HG02938 (cell line): ENCODE measurements around the gene SNX10.
"Not testable (repeated sequence)": the region's sequence is repeated elsewhere in the genome, so short reads cannot be mapped to it uniquely, and the experiment has no call there.

Experiments used
- ATAC-seq: cut with Tn5 transposase; IDR thresholded peaks from one replicate; pipeline ENCODE4 v1.9.1; 2021; ENCODE audit warnings: mild to moderate bottlenecking, moderate library complexity; ENCODE audit not compliant: unreplicated experiment

Gene SNX10

DNA sequence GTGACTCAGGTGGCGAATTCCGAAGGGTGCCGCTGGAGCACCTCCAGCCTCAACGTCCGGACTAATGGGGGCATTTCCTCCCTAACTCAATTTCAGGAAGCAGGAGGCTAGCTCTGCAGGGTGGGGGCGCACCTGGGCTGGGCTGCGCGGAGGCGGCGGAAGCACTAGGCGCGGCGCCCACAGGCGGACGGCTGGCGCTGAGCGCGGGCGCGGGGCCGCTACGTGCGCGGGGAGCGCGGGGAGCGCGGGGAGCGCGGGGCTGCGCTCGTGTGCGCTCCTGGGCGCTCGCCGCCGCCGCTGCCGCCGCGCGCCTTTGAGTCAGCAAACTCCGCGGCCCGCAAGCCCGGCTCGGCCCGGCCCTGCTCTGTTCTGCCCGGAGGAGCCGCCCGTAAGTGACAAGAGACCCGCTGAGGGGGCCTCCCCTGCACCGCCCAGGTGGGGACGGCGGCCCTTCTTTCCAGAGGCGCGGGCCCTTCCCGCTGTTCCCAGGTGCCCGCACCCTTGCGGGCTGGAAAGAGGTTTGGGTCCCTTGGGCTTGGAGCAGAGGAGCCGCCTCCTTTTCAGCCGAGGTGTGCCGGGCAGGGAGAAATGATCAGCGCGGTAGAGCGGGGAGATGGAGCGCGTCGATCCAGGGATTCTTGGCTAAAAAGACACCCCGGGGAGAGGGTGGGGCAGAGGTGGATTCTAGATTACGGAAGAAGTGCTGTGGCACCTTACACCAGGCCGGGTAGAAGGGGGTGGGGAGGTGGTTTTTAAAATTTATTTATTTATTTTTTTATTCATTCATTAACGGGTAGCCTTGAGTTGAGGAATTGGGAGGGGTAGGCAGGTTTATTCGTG is at the start of gene SNX10:
Gene SNX10 (plus strand): TSS at position 164 of the 840 bp plus-strand sequence. CDS start 54,581 bp downstream, outside the sequence.
- ATAC-seq = no peak

GRCh38 chr7:26245150-26245549 is 46.5 kb upstream of the SNX10 start:
- no peak for ATAC-seq

DNA sequence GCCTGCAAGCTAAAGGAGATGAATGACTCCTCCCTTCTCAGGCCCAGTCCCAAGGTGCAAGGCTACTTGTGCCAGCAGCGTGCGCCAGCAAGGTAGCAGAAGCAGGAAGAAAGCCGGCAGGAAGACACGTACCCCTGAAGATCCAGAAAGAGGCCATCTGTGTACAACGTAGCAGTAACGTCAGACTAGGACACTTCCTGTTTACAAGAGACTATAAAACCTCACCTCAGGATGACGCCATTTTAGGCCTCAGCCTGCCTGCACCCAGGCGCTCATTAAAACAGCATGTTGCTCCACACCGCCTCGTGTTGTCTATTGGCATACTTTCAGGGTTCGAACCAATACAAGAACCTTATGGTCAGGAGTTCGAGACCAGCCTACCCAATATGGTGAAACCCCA is 41.4 kb upstream of the SNX10 start:
- no peak for ATAC-seq

DNA sequence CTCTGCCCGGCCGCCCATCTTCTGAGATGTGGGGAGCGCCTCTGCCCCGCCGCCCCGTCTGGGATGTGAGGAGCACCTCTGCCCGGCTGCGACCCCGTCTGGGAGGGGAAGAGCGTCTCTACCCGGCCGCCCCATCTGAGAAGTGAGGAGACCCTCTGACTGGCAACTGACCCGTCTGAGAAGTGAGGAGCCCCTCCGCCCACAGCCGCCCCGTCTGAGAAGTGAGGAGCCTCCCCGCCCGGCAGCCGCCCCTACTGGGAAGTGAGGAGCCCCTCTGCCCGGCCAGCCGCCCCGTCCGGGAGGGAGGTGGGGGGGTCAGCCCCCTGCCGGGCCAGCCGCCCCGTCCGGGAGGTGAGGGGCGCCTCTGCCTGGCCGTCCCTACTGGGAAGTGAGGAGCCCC is 29.8 kb upstream of the SNX10 start:
- ATAC-seq = not testable (repeated sequence)

DNA sequence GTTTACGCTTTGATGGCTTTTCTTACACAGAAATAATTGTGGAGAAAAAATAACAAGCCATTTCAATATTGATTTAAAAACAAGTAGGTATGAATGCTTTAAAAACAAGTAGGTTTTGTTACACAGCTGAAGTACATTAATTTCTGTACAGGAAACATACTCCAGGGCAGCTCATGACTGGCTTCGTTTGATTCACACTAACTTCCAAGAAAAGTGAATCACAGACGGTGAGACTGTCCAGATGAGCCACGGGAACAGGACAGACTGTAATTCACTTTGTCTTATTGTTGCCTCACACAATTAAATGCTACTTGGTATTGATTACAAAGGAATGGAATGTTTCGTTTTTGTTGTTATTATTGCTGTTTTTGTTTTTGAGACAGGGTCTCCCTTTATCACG is 26.6 kb upstream of the SNX10 start:
- no peak for ATAC-seq

DNA sequence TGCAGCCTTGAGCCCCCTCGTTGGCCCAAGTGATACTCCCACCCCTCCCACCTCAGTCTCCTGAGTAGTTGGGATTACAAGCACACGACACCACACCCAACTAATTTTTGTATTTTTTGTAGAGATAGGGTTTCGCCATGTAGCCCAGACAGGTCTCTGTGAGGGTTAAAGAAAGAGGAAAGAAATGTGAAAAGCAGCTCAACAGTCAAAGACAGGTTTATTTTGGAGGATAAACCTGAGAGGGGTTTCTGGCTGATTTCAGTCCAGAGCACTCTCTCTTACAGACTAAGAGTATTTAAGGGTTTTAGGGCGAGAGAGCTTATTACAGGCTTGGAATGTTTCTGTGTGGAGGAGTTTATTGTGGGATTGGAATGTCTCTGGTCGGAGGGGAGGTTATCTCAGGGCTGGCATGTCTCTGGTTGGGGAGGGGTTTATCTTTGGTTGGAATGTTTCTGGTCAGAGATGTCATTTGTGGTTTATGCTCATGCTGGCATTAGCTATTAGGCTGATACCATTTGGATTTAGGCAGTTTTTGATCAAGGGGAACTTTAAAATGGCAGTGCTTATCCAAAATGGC is 26.1 kb upstream of the SNX10 start:
- no peak for ATAC-seq

DNA sequence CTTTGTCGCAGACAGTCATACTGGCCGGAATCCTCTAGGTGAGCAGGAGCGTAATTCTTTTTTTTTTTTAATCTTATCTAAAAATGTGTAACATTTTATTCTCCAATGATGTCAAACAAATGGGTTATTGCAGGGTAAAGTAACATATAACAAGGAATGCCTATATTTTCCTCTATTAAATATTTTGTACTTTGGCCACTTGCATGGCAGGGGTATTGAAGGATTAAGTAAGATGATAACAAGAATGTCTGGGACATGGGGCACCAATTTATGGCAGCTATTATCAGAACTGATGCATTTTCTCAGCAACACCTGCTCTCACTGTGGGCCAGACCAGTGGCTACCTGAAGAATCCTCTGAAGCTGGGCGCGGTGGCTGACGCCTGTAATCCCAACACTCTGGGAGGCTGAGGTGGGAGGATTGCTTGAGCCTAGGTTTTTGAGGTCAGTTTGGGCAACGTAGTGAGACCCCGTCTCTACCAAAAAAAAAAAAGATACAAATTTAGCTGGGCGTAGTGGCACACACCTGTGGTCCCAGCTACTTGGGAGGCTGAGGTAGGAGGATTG is 24.0 kb upstream of the SNX10 start:
- no peak for ATAC-seq

- ATAC-seq = no peak
These were observed 16.4 kb upstream of the SNX10 start for GRCh38 chr7:26275213-26275612.

DNA sequence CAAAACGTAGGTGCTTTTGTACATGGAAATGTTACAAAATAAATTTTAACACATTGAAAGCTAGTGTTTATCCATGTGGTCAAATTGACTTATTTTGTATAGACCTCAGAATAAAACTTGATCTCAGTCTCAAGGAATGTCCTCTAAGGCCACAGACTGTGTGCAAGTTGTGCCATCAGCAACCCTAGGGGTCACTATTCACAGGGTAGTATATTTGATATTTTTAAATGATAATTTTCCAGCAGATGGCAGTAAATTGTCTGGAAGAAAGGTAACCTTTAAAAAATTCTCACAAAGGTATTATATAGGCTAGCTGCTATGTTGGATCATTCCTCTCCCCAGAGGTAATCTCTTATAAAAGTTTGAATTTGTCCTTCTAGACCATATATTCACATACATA is 12.9 kb upstream of the SNX10 start:
- ATAC-seq = peak; percentile 37

- peak; percentile 50 for ATAC-seq
These were observed 12.3 kb upstream of the SNX10 start for GRCh38 chr7:26279405-26279804.

- ATAC-seq = no peak
These were observed 11.6 kb upstream of the SNX10 start for GRCh38 chr7:26280097-26280496.

DNA sequence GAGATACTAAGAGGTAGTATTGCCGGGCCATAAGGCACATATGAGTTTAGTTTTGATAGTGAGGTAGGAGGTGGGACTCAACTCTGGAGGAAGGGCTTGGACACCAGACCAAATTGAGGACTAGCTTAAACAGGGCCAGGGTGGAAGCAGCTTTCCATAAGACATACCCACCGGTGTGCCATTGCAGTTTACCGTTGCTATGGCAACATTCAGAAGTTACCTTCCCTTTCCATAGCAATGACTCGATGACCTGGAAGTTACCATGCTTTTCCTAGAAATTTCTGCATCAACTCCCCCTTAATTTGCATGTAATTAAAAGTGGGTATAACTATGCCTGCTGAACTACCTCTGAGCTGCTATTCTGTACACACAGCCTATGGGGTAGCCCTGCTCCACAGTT is 10.9 kb upstream of the SNX10 start:
- ATAC-seq = no peak

- no peak for ATAC-seq
These were observed 7.2 kb upstream of the SNX10 start for GRCh38 chr7:26284477-26284876.

DNA sequence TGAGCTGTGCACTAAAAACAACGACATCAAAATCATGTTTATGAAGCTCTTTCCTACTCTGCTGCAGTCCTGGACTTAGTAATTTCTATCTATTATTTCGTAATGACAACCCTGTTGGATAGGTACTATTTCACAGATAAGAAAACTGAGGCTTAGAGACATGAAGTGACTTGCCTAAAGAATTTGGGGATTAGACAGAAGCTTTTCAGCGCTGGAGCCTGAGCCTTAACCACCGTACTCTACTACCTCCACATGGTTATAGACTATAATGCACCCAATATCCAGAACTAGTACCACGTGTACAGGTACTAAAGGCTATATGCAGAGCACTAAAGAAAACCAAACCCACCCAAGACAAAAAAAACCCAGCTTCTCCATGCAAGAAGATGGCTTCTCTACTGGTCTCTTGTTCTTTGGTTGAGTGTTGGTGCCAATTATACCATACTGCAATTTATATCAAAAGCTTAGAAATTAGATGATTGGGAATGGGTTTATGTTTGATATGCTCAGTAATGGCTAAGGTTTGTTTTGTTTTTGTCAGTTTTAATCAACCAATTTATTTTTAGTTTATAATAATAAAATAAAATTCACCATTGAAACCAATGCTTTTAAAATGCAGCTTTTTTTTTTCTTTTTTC is 6.5 kb upstream of the SNX10 start:
- no peak for ATAC-seq

- ATAC-seq = no peak
These were observed 5.5 kb upstream of the SNX10 start for GRCh38 chr7:26286157-26286556.

DNA sequence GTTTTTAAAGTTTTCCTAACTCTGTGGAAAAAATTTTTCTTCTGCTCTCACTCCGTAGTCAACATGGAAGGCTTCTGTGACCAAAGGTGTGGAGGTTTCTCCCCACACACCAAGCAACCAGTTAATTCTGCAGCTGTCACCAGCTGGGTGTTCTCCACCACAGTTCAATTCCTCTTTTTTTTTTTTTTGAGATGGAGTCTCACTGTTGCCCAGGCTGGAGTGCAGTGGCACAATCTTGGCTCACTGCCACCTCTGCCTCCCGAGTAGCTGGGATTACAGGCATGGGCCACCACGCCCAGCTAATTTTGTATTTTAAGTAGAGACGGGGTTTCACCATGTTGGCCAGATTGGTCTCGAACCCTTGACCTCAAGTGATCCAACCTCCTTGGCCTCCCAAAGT is 3.5 kb upstream of the SNX10 start:
- not testable (repeated sequence) for ATAC-seq

DNA sequence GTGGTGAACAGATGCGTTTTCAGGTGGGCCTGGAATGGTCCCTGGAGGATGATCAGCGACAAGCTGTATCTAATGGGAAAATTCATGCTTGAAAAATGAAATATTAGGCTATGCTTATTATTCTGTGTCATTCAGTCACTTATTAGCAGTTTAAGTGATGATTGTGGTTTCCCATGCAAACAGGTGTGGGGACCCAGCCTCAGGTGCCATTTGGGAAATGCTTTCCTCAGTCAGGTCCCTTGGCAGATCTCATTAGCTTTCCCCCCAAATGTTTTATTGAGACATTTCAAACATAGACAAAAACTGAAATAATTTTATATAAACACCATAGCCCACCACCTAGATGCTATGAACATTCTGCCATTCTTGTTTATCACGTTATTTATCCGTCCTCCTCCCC is 411 bp upstream of the SNX10 start:
- no peak for ATAC-seq

DNA sequence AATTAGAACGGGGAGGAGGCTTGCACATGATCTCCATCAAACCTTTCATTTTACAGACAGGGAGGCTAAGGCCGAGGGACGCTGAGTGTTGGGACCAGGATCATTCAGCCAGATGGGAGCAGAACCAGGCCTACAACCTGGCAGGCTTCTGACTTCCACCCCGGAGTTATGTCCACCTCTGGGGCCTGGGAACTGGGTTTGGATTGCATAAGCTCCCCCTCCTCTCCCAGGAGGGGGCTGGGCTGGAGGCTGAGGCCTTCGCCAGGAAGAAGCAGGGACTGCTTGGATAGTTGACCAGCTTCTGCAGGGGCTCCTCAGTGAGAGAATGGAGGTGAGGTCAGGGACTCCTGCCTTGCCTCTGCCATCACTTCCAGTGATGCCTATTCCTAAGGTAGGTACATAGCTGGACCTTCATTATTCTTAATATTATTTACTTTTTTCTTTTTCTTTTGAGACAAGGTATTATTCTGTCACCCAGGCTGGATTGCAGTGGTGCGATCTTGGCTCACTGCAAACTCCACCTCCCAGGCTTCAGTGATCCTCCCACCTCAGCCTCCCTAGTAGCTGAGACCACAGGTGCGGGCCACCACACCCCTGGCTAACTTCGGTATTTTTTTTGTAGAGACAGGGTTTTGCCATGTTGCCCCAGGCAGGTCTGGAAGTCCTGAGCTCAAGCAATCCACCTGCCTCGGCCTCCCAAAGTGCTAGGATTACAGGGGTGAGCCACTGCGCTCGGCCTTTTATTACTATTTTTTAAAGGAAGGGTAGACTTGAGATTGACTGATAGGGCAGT is 1.3 kb downstream of the SNX10 start:
- ATAC-seq = no peak

DNA sequence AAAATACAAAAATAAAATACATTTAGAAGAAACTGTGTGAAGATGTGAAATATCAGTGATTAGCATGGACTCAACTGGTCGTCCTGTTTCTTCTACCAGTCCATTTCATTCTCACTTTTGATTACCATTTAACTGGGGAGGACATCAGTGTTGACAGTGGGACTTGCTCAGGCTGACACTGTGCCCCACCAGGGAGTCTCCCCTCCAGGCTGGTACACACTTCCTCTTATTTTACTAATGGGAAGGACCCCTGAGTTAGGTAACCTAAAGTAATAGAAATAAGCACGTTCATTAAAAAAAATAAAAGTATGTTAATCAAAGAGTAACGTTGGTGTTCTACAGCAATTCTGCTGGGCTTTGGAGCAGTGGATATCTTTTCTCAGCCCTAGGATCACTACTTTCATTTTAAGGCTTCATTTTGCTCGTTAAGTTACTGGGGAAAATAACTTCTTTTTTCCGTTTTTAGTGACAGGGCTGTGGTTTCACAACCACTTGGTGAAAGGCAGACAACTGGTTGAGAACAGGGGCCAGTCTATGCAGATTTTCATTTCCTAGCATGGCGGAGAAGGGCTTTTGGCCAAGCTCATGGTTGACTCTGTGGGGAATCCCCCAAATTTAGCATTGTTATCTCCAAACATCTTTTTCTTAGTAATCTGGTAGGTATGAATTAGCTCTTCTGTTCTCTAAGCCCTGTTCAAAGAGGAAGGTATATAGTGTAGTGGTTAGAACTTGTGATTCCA is 2.1 kb downstream of the SNX10 start:
- ATAC-seq = peak; percentile 77

GRCh38 chr7:26295015-26295414 is 3.4 kb downstream of the SNX10 start:
- no peak for ATAC-seq
